NCI-H510A treated with DMSO at 0.1 percent for 48 hours (cell line): ENCODE measurements around the gene FAM131C.
"Not testable (repeated sequence)": the region's sequence is repeated elsewhere in the genome, so short reads cannot be mapped to it uniquely, and the experiment has no call there.

Experiments
- DNase-seq: peaks from one replicate; lab custom pipeline; 2025; lab: John Stamatoyannopoulos, UW

Gene FAM131C

GRCh38 chr1:16058394-16059120, 14.9 kb downstream of the FAM131C start:
- not testable (repeated sequence) for DNase-seq

- DNase-seq, result not testable (repeated sequence)
Measured at GRCh38 chr1:16057314-16057915, 16.0 kb downstream of the FAM131C start.

GRCh38 chr1:16056521-16056912, 16.9 kb downstream of the FAM131C start:
- not testable (repeated sequence) for DNase-seq

GRCh38 chr1:16055613-16056520, 17.6 kb downstream of the FAM131C start:
- peak; percentile 98 for DNase-seq

DNA sequence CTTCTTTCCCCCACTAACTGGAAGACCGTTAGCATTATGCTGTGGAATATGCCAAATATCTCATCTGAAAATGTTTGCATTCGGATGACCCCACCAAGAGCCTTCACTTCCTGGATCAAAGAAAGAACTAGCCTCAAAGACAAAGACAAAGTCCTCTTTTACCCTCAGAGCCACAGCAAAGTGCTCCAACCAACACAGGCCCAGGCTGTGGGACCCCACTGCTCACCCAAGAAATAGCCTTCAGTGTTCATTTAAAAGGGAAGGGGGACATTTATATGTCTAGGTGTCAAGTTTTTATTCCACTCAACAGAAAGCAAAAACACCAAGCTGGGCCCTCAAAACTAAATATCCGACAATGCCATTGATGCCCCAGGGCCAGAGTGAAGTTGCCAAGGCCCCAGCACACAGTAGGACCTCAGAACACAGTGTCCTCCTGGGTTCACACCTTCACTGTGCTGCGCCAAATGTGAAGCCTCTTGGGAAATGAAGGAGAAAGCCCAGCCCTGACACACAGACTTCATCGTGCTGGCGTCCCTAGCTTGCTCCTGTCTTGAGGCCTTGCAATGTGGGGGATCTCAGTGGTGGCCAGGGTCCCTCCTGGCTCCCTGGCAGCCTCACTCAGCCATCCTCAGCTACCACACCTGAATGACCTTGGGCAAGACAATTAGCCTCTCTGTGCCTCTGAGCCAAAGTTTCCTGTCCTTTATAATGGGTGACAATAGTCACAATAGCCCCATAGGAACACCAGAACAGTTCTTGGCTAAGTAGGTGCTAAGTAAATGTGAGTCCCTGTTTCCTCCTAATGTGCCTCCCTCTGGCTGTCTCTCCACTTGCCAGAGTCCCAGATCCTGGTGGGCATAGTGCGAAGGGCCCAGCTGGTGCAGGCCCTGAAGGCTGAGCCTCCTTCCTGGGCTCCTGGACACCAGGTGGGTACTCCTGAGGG, 18.6 kb downstream of the FAM131C start:
- no peak for DNase-seq

- no peak for DNase-seq
Measured at GRCh38 chr1:16053781-16054502, 19.5 kb downstream of the FAM131C start.

GRCh38 chr1:16051949-16052348, 21.5 kb downstream of the FAM131C start:
- DNase-seq, result not testable (repeated sequence)

DNA sequence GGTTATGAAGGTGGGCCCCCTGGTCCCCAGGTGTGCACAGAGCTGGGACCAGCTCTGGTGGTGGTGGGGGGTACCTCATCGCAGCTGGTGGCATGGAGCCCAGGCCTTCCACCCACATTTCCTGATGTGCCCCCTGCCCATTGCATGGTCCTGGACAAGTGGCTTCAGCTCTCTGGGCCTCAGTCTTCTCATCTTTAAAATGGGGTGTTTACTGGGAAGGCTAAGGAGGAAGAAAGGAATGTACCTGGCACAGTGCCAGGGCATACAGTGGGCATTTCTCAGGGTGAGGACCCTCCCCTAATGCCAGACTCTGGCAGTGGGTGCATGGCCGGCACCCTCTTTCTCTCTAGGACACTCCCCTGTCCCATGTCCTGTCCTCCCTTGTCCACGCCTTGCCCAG, 22.4 kb downstream of the FAM131C start:
- no peak for DNase-seq

- DNase-seq, result no peak
Measured at GRCh38 chr1:16050328-16050727, 23.1 kb downstream of the FAM131C start.

- no peak for DNase-seq
Measured at GRCh38 chr1:16048573-16049189, 24.8 kb downstream of the FAM131C start.

GRCh38 chr1:16047791-16048475, 25.5 kb downstream of the FAM131C start:
- DNase-seq, result no peak

DNA sequence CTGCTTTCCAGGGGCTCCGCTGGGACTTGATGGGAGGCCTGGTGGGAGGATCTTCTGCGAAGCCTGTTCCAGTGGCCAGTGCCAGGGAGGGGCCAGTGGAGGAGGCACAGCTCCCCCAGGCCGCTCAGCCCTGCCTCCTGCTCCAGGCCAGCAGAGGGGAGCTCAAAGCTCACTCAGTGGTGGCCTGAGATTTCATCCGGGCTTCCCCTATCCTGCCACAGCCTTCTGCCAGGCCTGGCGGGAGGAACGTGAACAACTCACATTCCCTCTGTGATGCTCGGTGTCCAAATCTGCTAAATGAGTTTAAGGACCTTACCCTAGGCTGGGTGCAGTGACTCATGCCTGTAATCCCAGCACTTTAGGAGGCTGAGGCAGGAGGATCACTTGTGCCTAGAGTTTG, 26.6 kb downstream of the FAM131C start:
- no peak for DNase-seq

DNA sequence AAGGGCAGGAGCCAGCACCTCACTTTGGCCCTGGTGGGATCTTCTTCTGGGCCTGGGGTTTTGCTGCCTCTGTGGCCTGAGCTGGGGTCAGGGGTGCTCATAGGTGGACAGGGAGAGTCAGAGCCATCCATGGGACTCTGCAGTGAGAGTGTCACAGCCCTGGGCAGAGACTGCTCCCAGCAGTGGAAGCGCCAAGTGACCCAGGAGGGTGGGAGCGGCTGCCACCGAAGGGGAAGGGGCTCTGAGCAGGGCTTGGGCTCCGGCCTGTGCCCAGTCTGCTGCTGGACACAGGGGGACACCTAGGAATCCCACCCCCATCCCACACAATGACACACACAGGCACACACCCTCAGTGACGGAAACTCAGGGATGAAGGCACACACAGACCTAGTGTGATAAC, 29.5 kb downstream of the FAM131C start:
- no peak for DNase-seq

DNA sequence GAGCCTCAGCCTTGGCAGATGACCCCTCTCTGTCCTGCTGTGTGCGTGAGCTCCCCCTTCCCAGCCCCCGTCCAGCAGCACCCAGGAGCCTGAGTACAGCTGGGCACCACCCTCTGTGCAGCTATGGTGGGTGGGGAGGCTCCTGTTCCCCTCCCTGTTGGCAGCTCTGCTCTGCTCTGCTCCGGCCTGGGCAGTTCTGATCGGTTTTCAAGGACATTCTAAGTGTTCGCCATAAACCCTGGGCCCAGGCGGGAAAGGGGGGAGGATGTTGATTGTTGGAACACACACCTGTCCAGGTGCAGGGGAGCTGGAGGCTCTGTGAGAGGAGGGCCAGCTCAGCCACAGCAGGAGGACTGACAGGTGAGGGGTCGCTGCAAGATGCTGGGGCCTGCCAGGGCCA, 29.9 kb downstream of the FAM131C start, which contains the start of gene CLCNKB:
Gene CLCNKB (plus strand): TSS at position 262 of the 400 bp plus-strand sequence. CDS start 711 bp downstream, outside the sequence.
- DNase-seq, result peak; percentile 98

- DNase-seq, result not testable (repeated sequence)
Measured at GRCh38 chr1:16042654-16043053, 30.8 kb downstream of the FAM131C start.

- no peak for DNase-seq
Measured at GRCh38 chr1:16042096-16042495, 31.4 kb downstream of the FAM131C start.

GRCh38 chr1:16041200-16041599, 32.3 kb downstream of the FAM131C start:
- no peak for DNase-seq

DNA sequence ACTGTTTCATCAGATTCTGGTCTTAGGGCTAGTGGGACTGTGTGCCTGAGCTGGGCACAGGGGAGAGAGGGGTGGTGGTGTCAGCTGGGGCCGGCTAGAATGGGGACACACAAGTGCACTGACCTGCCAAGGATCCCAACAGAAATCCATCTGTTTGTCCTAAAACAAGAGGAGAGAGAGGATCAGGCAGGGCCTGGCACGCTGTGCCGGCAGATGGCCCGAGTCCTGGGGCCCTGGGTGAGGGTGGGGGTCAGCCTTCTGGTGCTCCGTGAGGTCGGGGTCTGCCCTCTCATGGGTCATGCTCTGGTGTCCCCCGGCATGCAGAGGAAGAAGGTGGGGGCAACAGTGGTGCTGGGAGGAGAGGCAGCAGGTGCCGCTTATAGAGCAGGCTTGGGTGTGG, 33.6 kb downstream of the FAM131C start:
- DNase-seq, result not testable (repeated sequence)

DNA sequence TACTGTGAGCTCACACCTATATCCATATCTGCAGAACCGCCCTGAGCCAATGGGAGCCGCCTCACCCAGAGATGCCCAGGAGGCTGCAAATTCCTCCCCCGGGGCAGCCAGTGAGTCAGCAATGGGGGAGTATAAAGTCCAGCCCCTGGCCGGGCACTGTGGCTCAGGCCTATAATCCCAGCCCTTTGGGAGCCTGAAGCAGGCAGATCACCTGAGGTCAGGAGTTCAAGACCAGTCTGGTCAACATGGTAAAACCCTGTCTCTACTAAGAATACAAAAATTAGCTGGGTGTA, 34.9 kb downstream of the FAM131C start:
- DNase-seq, result no peak

- not testable (repeated sequence) for DNase-seq
Measured at GRCh38 chr1:16036461-16036860, 37.0 kb downstream of the FAM131C start.
